Measurements from ENCODE around the gene SCN5A. TPM values are rescaled to one million over a fixed set of nuclear protein-coding genes. Genes with fewer than 3 reads are reported as not detected.

The SCN5A gene
- total RNA-seq, 1 experiment from 2014 or later, result 0.16 TPM

DNA sequence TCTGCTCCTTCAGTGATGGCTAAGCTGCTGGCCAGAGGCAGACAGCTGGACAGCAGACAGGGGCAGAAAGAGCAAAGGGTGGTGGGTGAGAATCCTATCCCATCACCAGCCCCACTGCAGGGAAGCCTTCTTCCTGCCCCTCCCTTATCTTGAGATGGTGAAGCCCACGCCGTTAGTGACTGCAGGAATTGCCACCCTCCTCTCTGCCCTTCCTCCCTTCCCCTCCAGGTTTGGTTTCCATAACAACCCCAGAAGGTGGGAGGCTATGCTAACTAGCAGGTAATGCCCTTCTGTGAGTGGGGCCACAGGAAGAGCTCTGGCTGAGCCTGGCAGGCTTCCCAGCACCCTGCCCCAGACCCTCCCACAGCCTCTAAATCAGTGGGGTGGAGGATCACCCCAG is 32.8 kb downstream of the SCN5A start:
- ChIA-PET CTCF (no interaction called here), POLR2A (no interaction called here)
- Histone ChIP-seq H3K9me3 (no peaks in the 10 kb centered on the region), H3K36me3 (ENCODE audit: control insufficient read depth, insufficient read depth, low read length) (no peaks in the 10 kb centered on the region), H3K4me1 (no peaks in the 10 kb centered on the region), H3K4me3 (ENCODE audit: low read depth, low read length) (no peak overlapping the region), H3K27me3 (replicated peaks; ENCODE audit: control insufficient read depth, insufficient read depth, low read length) (peaks cover 2% of the 10 kb centered on the region; the same call in 1 of the 2 replicates)
- BruUV-seq (replicated peaks), result no TSS peak
- Mint-ChIP-seq H3K27me3 (ENCODE audit: insufficient read depth, unreplicated experiment) (peaks cover 21% of the 10 kb centered on the region), H3K36me3 (ENCODE audit: insufficient read depth, unreplicated experiment) (no peaks in the 10 kb centered on the region), H3K9me3 (ENCODE audit: unreplicated experiment) (no peaks in the 10 kb centered on the region), H3K4me3 (ENCODE audit: unreplicated experiment) (no peak overlapping the region), H3K4me1 (ENCODE audit: low read depth, unreplicated experiment) (no peaks in the 10 kb centered on the region), H3K27ac (ENCODE audit: unreplicated experiment) (no peak overlapping the region)
- intact Hi-C loops (cut with micrococcal nuclease; ENCODE audit: unreplicated experiment), result no loop called here
- TF ChIP-seq, protein P1, sequence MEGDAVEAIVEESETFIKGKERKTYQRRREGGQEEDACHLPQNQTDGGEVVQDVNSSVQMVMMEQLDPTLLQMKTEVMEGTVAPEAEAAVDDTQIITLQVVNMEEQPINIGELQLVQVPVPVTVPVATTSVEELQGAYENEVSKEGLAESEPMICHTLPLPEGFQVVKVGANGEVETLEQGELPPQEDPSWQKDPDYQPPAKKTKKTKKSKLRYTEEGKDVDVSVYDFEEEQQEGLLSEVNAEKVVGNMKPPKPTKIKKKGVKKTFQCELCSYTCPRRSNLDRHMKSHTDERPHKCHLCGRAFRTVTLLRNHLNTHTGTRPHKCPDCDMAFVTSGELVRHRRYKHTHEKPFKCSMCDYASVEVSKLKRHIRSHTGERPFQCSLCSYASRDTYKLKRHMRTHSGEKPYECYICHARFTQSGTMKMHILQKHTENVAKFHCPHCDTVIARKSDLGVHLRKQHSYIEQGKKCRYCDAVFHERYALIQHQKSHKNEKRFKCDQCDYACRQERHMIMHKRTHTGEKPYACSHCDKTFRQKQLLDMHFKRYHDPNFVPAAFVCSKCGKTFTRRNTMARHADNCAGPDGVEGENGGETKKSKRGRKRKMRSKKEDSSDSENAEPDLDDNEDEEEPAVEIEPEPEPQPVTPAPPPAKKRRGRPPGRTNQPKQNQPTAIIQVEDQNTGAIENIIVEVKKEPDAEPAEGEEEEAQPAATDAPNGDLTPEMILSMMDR (IDR thresholded peaks at IDR 0.05; ENCODE audit: insufficient read depth in 1 of 2, low read depth in 1 of 2, low read length in 1 of 2, severe bottlenecking in 1 of 2, unreplicated experiment in 1 of 2), result no peak
- no peak for DNase-seq

DNA sequence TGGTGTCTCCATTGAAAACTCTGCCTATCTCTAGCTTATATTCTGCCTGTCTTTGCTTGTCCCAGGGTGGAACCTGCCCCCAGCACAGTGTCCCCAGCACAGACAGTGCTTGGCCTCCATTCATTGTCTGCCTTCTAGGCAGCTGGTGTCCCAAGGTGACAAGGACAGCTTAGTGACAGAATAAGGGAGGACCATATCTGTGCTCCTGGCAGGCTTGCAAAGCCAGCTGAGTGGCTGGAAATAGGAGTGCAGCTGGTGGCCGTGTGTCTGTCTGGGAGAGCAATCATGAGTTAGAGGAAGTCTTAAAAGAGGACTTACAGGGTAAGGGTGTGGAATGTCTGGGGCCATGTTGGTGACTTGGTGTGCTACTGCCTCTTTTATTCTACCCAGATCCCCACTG is 33.4 kb downstream of the SCN5A start:
- H3K27me3 ChIP-seq (replicated peaks; ENCODE audit: control insufficient read depth, insufficient read depth, low read length), result peaks cover 2% of the 10 kb centered on the region; the same call in 1 of the 2 replicates
- no peak for DNase-seq

DNA sequence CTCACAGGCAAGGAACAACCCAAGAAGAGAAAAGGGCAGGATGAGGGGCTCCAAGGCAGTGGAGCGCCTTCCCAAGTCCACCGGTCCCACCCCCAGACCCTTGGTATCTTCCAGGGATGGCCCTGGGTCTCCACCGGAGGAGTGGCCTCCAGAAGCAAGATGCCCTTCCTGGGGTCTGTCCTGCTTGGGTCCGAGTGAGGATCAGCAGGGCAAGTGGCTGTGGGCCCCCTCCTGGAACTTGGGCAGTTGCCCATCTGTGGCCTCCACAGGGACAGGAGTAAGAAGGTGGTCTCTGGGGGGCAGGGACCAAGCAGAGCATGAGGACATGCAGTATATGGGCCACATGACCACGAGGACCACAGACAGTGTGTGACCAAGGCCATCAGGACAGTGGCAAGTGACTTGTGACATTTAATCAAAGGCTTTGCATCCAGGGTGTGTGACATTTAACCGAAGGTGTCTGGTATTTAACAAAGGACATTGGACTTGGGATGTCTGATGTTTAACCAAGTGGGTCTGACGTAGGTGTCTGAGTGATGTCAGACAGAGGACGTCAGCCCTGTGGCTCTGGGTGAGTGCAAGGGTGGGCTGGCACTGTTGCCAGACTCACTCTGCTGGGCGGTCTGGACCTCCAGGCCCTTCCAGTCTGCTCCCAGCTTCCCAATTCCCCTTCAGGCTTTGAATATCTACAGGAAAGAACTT is 34.7 kb downstream of the SCN5A start:
- ChIA-PET CTCF (no interaction called here), POLR2A (no interaction called here)
- no peak for DNase-seq
- no peaks in the 10 kb centered on the region for H3K9me3 ChIP-seq
- no TSS peak for BruUV-seq (replicated peaks)
- peaks cover 2% of the 10 kb centered on the region; the same call in 1 of the 2 replicates for H3K27me3 ChIP-seq (replicated peaks; ENCODE audit: control insufficient read depth, insufficient read depth, low read length)
- intact Hi-C loops (cut with micrococcal nuclease; ENCODE audit: unreplicated experiment), result no loop called here
- no peaks in the 10 kb centered on the region for H3K36me3 Mint-ChIP-seq (ENCODE audit: insufficient read depth, unreplicated experiment)
- no peak overlapping the region for H3K27ac Mint-ChIP-seq (ENCODE audit: unreplicated experiment)
- H3K9me3 Mint-ChIP-seq (ENCODE audit: unreplicated experiment), result no peaks in the 10 kb centered on the region
- TF ChIP-seq, protein P1 (IDR thresholded peaks at IDR 0.05; ENCODE audit: insufficient read depth in 1 of 2, low read depth in 1 of 2, low read length in 1 of 2, severe bottlenecking in 1 of 2, unreplicated experiment in 1 of 2), result no peak
- no peaks in the 10 kb centered on the region for H3K4me1 Mint-ChIP-seq (ENCODE audit: low read depth, unreplicated experiment)
- peaks cover 21% of the 10 kb centered on the region for H3K27me3 Mint-ChIP-seq (ENCODE audit: insufficient read depth, unreplicated experiment)
- H3K36me3 ChIP-seq (ENCODE audit: control insufficient read depth, insufficient read depth, low read length), result no peaks in the 10 kb centered on the region
- no peak overlapping the region for H3K4me3 ChIP-seq (ENCODE audit: low read depth, low read length)
- no peaks in the 10 kb centered on the region for H3K4me1 ChIP-seq
- no peak overlapping the region for H3K4me3 Mint-ChIP-seq (ENCODE audit: unreplicated experiment)

More for the DNA sequence above, 33.4 kb downstream of the SCN5A start:
- no peaks in the 10 kb centered on the region for H3K36me3 Mint-ChIP-seq (ENCODE audit: insufficient read depth, unreplicated experiment)
- no peak overlapping the region for H3K4me3 Mint-ChIP-seq (ENCODE audit: unreplicated experiment)
- intact Hi-C loops (cut with micrococcal nuclease; ENCODE audit: unreplicated experiment), result no loop called here
- no peaks in the 10 kb centered on the region for H3K9me3 Mint-ChIP-seq (ENCODE audit: unreplicated experiment)
- no peak overlapping the region for H3K4me3 ChIP-seq (ENCODE audit: low read depth, low read length)
- H3K27ac Mint-ChIP-seq (ENCODE audit: unreplicated experiment), result no peak overlapping the region
- TF ChIP-seq, protein P1 (IDR thresholded peaks at IDR 0.05; ENCODE audit: insufficient read depth in 1 of 2, low read depth in 1 of 2, low read length in 1 of 2, severe bottlenecking in 1 of 2, unreplicated experiment in 1 of 2), result no peak
- H3K36me3 ChIP-seq (ENCODE audit: control insufficient read depth, insufficient read depth, low read length), result no peaks in the 10 kb centered on the region
- H3K4me1 ChIP-seq, result no peaks in the 10 kb centered on the region
- no peaks in the 10 kb centered on the region for H3K4me1 Mint-ChIP-seq (ENCODE audit: low read depth, unreplicated experiment)
- POLR2A ChIA-PET, result no interaction called here
- CTCF ChIA-PET, result no interaction called here
- no peaks in the 10 kb centered on the region for H3K9me3 ChIP-seq
- no TSS peak for BruUV-seq (replicated peaks)
- H3K27me3 Mint-ChIP-seq (ENCODE audit: insufficient read depth, unreplicated experiment), result peaks cover 21% of the 10 kb centered on the region
